Fibroblast of peridontal ligament (primary cell): ENCODE data around the gene NBPF26.
"Not testable (repeated sequence)": the region's sequence is repeated elsewhere in the genome, so short reads cannot be mapped to it uniquely, and the experiment has no call there.

Experiments used
- DNase-seq: peaks from one replicate; pipeline ENCODE4 v3.0.0-alpha.2; 2010; ENCODE audit errors: extremely low read depth

The NBPF26 gene

DNA sequence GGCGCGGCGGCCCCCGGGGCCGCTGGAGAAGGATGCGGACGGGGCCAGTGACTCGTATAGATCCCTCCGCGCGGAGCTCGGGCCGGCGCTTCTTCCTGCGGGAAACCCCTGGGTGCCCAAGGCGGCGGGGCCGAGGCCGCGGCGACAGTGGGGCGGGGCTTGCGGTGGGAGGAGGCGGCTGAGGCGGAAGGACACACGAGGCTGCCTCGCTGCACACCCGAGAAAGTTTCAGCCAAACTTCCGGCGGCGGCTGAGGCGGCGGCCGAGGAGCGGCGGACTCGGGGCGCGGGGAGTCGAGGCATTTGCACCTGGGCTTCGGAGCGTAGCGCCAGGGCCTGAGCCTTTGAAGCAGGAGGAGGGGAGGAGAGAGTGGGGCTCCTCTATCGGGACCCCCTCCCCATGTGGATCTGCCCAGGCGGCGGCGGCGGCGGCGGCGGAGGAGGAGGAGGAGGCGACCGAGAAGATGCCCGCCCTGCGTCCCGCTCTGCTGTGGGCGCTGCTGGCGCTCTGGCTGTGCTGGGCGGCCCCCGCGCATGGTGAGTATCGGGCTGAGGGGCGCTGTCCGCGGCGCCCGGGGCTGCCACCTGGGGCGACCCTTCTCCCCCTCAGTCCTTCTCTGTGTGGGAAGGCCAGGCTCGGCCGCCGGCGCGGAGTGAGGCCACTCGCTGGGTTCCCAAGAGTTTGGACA, at the start of gene NBPF26:
Gene NBPF26 (plus strand): TSS at position 231 of the 688 bp plus-strand sequence.
- not testable (repeated sequence) for DNase-seq

DNA sequence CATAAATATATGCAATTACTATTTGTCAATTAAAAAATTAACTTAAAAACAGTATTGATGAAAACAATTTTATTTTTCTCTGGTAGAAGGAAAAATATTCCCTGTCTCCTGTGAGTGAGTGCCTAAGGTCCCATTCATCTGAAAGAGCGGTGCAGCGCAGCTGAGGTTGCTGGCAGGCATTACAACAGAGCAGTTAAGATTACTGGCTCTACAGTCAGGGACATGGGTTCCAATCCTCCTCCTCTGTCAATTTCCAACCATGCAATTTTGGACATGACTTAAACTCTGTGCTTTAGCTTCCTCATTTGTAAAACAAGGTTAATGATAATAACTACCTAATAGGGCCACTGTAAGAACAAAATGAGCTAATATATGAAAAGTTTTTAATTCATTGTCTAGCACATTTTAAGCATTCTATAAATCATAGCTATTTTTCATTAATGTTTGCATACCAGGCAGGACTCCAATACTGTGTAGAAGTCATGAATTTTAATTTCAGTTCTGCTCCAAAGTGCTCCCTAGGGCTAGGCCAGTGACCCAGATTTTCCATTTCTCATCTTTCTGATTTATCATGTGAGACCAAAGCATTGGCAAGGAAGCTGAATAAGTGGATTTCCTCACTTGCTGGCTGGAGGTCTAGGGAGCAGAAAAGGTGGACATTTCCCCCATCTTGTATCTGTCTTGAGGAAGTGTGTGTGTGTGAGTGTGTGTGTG, 43.5 kb upstream of the NBPF26 start:
- not testable (repeated sequence) for DNase-seq

DNA sequence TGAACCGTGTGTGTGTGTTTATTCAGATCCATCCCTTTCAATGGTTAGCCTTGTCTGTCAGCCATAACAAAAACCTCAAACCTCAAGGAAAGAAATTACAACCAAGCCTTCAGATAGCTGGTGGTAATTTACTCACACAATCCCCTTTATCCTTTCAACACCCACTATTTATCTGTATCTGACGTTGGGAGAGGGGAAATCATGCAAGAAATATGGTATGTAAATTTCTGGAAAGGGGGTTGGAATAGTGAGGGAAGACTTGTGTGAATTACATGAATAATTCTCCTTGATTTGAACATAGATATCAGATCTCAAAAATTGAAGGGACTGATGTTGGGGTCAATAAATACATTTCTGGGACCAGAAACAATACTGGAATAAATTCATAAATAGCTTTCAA, 42.8 kb upstream of the NBPF26 start:
- DNase-seq, result not testable (repeated sequence)

DNA sequence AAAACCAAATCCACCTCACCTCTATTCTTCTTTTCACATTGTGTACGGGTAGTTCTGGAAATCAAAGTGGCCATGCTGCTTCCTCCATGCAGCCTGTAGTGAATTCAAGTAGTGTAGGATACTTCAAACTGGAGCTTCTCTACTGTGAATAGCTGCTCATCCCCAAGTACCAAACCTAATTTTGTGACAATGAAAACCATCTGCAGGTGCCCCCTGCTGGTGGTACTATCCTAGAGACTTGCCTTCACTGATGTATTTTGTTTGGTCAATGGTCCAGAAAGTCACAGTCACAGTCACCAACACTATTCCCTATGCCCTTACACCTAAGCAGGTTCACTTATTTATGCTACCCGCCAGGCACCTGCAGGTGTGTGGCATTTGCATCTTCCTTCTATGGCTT, 39.3 kb upstream of the NBPF26 start:
- DNase-seq, result not testable (repeated sequence)

DNA sequence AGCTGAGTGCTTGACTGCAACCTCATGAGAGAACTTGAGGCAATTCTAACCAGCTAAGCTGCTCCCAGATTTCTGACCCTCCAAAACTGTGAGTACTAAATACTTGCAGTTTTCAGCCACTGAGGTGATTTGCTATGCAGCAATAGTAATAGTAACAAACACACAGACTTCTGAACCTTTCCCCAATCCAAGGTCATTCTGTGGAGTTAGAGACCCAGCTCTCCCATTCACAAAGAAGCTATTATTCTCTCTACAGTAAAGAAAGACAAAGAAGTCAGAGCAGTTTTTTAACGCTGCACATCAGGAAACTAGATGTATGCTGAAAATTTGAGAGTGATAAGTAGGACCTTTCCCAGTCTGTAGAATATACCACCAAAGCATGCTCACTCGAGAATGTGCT, 38.1 kb upstream of the NBPF26 start:
- DNase-seq, result not testable (repeated sequence)

DNA sequence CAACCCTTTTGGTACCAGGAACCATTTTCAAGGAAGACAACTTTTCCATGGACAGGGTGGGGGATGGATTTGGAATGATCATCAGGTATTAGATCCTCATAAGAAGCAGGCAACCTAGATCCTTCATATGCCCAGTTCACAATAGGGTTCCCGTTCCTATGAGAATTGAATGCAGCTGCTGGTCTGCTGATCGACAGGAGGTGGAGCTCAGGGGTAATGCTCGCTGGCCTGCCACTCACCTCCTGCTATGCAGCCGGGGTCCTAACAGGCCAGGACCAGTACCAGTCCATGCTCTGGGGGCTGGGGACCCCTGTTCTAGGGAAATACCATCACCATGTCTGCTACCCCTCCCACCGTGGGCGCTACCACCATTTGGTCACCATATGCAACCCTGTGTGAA, 36.5 kb upstream of the NBPF26 start:
- DNase-seq, result not testable (repeated sequence)

DNA sequence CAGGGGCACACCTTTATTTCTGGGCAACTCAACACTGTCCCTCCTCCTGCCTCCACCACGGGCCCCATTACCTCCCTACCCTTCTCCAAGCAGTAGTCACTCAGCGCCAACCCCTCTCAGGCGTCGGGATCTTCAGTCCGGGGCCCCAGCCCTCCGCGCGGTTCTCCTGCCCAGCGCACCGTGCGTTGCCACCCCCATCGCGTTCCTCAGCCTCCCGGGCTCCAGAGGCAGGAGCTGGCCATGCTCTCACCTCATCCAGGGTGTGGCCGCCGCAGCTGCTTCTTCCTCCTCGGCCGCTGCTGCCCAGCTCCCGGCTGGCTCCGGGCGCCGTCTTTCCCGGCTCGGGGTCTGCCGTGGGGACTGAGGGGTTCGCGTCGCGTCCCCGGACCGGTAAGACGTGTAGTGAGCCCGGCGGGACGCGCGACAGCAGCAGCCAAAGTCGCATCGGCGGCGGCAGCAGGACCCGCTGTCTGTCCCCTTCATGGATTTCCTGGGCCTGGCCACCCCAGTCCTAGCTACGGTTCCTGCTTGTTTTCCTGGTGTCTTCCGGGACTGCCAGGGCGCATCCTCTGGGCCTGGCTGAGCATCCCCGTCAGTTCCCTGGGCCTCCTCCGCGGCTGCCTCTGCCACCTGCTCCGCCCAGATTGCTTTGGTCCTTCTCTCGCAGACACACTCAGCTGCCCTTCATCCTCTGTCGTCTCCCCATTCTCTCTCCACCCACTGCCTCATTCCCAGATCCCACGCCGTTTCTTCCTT, 22.8 kb upstream of the NBPF26 start:
- DNase-seq, result not testable (repeated sequence)

DNA sequence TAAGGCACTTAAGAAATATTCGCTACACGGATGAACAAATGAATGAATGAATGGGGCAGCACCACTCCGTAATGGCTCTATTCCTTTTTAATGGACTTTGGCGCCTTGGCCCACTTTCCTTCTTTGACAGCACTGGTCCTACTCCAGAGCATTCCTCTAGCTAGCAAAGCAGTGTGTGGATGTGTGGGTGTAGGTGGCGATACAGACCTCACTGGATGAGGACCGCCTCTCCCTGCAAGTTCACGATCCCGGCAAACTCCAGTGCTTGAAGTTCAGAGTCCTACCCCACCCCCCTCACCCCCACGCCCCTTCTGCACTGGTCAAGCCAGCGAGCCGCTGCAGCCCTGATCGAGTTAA, 409 bp upstream of the NBPF26 start:
- not testable (repeated sequence) for DNase-seq

DNA sequence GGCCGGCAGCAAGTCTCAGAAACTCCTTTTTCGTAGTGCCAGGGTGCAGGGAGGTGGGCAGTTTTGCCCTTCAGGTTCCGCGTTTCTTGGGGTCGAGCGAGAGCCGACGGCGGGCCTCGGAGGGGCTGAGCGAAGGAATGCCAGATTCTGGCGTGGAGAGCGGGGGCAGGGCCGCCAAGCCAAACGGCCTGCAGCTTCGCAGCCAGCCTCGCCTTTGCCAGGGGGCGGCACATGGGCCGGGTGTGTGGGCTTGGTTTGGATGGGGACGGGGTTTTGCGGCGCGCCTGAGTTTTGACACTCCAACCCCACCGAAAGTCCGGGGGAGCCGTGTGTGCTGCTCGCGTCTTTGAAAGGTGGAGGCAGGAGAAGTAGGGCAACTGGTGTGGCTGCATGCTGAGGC, 762 bp downstream of the NBPF26 start:
- DNase-seq, result not testable (repeated sequence)

DNA sequence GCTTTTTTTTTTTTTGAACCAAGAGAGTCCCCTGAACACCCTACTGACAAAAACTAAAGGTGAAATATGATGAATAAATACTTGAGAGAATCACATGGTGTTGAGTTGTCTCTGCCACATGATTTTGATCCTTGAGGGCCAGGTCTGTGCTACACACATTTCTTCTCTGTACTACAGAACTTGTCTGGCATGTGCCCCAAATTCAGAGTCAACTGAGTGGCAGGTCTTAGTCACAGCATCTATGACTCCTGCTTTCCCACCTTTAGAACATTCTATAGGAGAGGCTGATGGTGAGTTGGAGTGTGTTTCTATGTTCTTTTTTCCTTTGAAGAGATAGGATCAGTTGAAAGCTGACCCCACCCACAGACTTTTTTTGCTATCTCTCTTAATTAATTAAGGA, 5.1 kb downstream of the NBPF26 start:
- DNase-seq, result not testable (repeated sequence)

DNA sequence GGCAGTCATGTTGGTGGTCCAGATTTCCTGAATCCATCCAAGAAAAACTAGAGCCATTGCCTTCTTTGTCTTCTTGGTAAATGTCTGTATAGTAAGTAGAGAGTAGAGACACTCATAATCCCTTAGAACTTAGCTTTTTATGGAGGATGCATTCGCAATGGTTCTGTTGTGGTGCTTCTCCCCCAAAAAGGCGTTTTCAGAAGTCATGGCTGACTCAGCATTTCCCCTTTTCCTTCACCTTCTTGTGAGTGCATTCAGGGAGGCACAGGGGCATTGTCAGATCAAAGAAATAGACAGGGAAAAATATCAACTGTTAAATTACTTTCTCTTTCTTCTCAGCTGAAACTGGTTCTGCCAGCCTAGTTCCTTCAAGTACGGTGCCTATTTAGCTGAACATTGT, 45.3 kb downstream of the NBPF26 start:
- DNase-seq, result not testable (repeated sequence)

DNA sequence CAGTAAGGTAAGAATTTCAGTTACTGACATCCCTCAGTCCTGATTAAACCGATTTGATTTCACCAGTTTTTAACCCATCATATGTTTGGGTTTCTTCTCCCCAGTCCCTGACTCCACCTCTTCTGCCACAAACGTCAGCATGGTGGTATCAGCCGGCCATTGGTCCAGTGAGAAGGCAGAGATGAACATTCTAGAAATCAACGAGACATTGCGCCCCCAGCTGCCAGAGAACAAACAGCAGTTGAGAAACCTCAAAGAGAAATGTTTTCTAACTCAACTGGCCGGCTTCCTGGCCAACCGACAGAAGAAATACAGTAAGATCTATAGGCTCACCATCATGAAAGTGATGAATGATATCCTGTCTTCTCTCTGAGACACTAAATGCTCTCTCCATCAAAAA, 81.7 kb downstream of the NBPF26 start:
- not testable (repeated sequence) for DNase-seq

DNA sequence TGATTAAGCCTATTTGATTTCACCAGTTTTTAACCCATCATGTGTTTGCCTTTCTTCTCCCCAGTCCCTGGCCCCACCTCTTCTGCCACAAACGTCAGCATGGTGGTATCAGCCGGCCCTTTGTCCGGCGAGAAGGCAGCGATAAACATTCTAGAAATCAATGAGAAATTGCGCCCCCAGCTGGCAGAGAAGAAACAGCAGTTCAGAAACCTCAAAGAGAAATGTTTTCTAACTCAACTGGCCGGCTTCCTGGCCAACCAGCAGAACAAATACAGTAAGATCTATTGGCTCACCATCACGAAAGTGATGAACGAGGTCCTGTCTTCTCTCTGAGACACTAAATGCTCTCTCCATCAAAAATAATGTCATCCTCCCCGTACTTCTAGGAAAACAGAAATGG, 88.1 kb downstream of the NBPF26 start:
- DNase-seq, result not testable (repeated sequence)

DNA sequence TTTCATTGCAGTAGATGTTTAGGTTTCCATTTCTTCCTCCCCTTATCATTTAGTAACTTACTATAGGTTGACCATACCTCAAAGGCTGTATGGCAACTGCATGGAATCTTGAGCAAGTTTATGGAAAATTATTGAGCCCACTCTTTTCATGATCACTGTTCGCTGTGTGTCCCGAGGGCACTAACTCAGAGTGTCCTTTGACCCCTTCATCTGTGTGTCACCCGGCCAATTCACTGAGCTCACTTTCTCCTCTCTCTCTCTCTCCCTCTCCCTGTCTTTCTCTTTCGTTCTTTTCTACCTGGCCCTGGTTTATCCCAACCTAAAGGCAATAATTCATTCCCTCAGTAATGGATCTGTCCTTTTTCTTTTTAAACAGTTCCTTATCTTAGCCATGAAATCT, 101.3 kb downstream of the NBPF26 start:
- DNase-seq, result not testable (repeated sequence)

DNA sequence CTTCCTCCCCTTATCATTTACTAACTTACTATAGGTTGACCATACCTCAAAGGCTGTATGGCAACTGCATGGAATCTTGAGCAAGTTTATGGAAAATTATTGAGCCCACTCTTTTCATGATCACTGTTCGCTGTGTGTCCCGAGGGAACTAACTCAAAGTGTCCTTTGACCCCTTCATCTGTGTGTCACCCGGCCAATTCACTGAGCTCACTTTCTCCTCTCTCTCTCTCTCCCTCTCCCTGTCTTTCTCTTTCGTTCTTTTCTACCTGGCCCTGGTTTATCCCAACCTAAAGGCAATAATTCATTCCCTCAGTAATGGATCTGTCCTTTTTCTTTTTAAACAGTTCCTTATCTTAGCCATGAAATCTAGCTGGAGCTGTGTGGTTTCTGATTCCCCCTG, 102.9 kb downstream of the NBPF26 start:
- not testable (repeated sequence) for DNase-seq

DNA sequence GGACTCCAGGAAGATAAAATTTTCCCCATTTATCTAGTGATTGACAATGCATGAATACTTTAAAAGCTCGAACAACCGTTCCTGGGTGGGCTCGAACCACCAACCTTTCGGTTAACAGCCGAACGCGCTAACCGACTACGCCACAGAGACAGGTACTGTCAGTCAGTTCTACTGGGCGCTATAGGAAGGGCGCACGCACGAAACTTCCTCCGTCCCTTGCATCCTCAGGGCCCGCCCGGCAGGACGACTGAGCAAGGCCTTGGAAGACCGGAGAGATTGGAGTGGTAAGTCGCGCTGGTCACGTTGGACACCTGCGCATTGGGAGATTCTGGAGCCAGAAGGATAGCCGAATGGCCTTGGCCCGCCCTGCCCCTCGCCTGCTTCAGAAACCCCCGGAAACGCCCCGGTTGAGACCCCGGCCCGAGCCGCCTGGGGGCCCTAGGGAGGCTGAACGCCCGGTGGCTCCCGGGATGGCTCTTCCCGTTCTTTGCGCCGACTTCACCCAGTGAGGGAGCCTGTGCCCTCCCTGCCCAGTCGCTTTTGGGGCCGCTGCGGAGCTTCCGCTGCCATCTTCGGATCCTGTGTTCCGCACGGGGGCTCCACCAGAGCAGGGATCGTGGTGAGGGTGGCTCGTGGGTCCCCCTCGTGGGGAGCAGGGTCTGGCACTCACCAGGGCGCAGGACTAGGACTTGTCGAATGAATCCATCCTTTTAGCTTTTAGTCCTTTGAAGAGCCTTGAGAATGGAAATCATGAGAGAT, 120.6 kb downstream of the NBPF26 start:
- DNase-seq, result not testable (repeated sequence)

DNA sequence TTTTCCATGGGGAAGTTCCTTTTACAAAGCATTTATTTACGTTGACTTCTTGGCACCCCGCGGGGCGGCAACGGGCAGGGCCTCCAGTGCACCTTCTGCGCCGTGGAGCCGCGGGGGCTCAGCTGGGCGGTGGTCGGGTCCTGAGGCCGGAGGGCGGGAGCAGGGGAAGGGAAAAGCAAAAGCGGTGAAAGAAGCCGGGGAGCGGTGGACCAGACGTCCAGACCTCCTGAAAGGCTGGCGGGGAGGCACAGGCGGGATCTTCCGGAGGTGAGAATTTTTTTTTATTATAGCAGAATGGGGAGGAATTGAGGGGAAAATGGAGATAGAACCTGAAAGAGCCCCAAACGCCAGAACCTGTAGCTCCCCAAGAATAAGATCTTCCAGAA, 121.2 kb downstream of the NBPF26 start:
- not testable (repeated sequence) for DNase-seq

DNA sequence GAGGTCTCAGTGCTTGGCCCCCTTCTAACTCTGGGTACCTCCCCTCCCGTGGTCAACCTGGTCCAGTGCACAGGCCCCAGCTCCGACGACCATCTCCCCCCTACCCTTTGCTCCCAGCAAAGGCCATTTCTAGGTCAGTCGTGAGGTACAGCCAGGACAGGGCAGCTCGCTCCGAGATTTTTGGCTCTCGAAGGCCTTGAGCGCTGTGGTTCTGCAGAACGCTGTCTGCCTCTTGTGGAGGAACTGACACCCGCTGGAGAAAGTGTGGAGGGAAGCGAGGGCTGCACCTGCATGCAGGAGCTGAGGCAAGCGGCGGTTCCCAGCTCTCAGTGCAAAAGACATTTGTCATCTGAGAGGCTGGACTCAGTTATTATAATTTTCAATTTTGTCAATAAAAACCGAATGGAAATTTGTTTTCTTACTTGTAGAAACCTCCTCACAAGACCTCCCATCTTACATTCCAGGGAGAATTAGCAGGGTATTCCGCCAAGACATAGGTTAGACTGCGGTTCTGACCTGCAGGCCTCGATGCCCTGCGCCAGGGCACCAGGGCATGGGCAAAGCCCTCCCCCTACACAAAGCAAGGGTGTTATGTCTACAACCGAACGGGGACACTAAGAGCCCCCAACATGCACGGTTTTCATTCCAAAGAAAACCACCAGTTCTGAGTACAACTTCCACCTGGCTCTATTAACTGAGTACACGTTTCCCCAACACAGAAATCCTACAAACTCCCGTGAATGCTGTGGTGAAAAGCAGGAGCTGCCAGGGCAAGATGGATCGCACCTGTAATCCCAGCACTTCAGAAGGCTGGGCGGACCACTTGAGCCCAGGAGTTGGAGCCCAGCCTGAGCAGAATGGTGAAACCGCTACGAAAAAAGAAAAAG, 125.9 kb downstream of the NBPF26 start:
- not testable (repeated sequence) for DNase-seq

DNA sequence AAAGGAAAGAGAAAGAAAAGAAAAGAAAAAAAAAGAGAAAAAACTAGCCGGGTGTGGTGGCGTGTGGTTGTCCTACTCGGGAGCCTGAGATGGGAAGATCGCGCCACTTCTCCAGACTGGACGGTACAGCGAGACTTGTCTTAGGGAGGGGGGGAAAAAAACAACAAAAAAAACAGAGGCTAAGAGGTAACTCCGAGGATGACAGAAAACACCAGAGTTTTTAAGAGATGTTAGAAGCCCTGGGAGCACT, 126.5 kb downstream of the NBPF26 start:
- not testable (repeated sequence) for DNase-seq

DNA sequence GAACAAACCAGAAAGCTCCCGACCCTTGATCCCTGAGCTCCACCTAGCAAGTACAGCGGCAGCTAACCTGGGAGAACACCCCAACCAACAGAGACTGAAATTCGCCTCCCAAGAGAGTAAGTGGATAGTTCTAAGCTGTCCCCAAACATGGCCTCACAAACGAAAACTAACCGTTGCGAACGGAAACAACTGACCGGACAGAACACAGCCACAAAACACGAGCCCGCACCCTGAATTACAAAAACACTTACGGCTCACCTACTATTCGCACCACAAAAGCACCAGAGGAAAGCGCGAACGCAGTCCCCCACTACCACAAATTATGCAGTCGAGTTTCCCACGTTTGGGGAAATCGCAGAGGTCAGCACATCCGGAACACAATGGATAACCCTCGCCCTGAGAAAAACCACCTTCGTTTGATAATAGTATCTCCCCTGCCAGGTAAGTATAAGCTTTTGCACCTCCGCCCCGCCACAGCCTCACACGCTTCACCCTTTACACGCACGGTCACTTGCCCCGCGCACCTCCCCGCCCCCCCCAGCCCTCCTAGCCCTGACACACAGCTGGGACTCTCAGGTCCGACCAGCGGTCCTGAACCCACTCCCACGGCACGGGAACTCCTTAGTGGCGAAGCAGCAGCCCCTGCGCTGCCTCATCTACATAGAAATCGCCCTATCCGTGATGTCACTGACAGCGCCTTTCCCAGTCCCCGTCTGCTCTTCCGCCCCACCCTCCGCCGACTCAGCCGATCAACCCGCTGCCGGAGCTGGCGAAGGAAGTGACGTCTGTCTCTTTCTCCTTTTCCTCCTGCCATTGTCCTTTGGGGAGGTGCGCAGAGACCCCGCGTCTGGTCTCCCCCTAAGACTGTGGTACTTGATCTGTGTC, 127.0 kb downstream of the NBPF26 start:
- not testable (repeated sequence) for DNase-seq
